GM12878 (cell line): ENCODE results near the gene MYO10.

ENCODE experiments used
- BCL11A ChIP-seq: IDR thresholded peaks from 2 replicates; pipeline ENCODE4 v1.6.1; 2011; ENCODE audit warnings: low read depth, low read length
- CTCF ChIP-seq, 3 experiments: IDR thresholded peaks in 2 of 3; conservative IDR thresholded peaks in 1 of 3; 2 replicates each; pipeline ENCODE4 v1.5.1; 2011; ENCODE audit warnings: low read depth in 3 of 3, low read length in 3 of 3, mild to moderate bottlenecking in 3 of 3, control low read depth in 2 of 3, moderate library complexity in 2 of 3, inconsistent platforms in 1 of 3, mixed read lengths in 1 of 3; ENCODE audit not compliant: control insufficient read depth in 2 of 3, insufficient read depth in 1 of 3; ENCODE audit errors: extremely low read depth in 1 of 3
- GABPA ChIP-seq: IDR thresholded peaks from 2 replicates; pipeline ENCODE4 v1.6.1; 2014; ENCODE audit warnings: antibody characterized with exemption, low read depth, mild to moderate bottlenecking, inconsistent platforms
- MXI1 ChIP-seq: fragments of 150-350 bp; IDR thresholded peaks from 2 replicates; pipeline ENCODE4 v1.6.1; 2011; ENCODE audit warnings: low read depth, mild to moderate bottlenecking, inconsistent platforms, low read length, improper control_type of control experiment
- NBN ChIP-seq: fragments of 450-650 bp; IDR thresholded peaks from 2 replicates; pipeline ENCODE4 v1.6.1; 2016
- POLR2A ChIP-seq: IDR thresholded peaks from 2 replicates; pipeline ENCODE4 v1.6.1; 2011; ENCODE audit warnings: low read depth, mild to moderate bottlenecking, low read length
- POLR2AphosphoS5 ChIP-seq: IDR thresholded peaks from 2 replicates; pipeline ENCODE4 v1.6.1; 2011; ENCODE audit warnings: mild to moderate bottlenecking, low read length, inconsistent platforms
- RCOR1 ChIP-seq: conservative IDR thresholded peaks from 2 replicates; pipeline ENCODE4 v1.6.1; 2012; ENCODE audit warnings: low read depth, low read length, improper control_type of control experiment
- SREBF1 ChIP-seq: IDR thresholded peaks from 2 replicates; pipeline ENCODE4 v1.6.1; 2012; ENCODE audit warnings: mild to moderate bottlenecking, low read length
- YY1 ChIP-seq: IDR thresholded peaks from 2 replicates; pipeline ENCODE4 v1.6.1; 2011; ENCODE audit warnings: low read depth, mild to moderate bottlenecking, low read length
- ZBTB11 ChIP-seq: fragments of 450-650 bp; formaldehyde crosslinking; IDR thresholded peaks from 2 replicates; pipeline ENCODE4 v1.5.0; 2022; ENCODE audit warnings: mild to moderate bottlenecking, missing genetic modification characterization

DNA sequence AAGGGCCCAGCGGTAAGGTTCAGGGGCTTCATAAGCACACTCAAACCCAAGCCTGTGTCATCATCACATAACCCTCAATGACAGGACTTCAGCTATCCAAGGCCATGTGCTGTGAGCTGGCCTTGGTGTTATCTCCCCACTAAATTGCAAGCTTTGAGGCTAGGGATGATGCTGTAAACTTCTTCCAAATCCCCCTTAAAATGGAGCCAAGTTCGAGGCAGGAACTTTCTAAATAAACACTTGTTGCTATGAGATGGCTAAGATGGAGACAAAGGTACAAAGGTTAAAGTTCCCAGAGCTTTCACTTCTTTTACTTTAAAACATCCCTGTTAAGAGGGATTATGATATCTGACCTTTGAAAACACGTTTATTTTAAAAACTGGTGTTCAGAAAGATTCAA is 123.6 kb downstream of the MYO10 start:
- TF ChIP-seq ZBTB11 (CRISPR knock-in tag) (no peak), GABPA (no peak), MXI1 (no peak), SREBF1 (no peak), NBN (no peak), RCOR1 (no peak), YY1 (no peak), BCL11A (no peak), CTCF (IDR thresholded peaks at IDR 0.05 in 2 of 3, conservative IDR thresholded peaks at IDR 0.05 in 1 of 3; ENCODE audit: control insufficient read depth in 2 of 3, extremely low read depth in 1 of 3, insufficient read depth in 1 of 3, low read depth in 3 of 3, low read length in 3 of 3) (no peak), POLR2AphosphoS5 (no peak), POLR2A (no peak)
